GM19328 (cell line): ENCODE results near the gene CRIM1.

ENCODE experiments used
- ATAC-seq: cut with Tn5 transposase; IDR thresholded peaks from one replicate; pipeline ENCODE4 v1.9.1; 2021; ENCODE audit warnings: mild to moderate bottlenecking, moderate library complexity; ENCODE audit not compliant: unreplicated experiment

CRIM1 gene

DNA sequence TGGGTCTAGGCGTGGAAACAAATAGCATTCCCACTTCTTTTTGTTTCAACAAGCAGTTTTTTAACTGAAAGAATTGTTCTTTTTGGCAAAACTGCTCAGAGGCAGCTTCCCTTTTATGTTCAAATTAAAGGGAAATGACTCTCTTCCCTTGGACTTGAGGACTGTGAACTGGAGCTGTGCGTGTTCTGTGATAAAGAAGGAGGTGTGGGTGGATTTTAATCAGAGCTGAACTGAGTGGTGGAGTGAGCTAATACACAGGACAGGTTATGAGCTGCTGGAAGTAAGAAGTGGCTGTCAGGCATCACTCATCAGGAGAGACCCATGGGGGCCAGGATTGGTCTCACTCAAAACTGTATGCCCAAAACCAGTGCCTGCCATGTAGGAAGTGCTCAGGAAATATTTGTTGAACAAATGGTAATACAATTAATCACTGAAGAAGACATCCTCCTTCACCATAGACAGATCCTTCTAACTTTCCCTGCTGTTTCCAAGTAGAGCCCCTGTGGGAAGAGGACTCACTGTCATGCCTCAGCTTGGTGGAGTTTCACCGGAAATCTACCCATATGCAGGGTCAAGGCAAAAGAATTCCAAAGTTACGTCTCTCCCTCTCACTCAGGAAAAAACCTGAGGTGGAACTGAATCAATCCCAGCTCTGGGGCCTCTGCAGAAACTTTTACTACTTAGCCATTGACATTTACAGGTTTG is 186.5 kb downstream of the CRIM1 start:
- ATAC-seq: no peak

DNA sequence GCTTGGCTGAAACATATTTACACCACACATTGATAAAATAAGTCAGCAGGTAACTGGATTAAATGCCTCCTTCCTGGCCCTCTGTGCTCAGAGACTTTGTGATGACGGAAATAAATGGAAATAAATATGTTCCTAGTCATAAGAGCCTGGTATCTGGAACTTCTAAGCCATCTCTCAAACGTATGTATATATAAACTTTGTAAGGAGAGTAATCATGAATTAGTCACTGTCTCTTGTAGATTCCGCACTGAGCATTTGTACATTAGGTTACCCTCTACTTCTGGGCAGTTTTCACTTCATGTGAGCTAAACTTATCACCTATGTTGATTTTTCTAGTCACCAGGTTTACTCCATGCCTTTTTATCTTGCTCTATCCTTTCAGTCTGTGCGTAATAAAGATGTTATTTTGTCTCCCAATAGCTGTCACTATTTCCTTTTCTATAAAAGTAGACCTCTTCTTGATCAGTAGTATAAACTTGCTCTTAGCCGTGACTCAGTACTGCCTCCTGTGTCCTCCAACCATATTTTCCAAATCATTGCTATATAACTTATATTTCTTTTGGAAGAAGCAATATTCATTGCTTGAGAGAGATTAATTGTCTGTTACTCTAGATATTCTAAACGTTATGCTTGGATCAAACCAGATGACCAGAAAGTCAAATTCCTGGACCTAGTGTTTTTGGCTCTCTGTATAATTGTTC is 189.2 kb downstream of the CRIM1 start:
- no peak for ATAC-seq

DNA sequence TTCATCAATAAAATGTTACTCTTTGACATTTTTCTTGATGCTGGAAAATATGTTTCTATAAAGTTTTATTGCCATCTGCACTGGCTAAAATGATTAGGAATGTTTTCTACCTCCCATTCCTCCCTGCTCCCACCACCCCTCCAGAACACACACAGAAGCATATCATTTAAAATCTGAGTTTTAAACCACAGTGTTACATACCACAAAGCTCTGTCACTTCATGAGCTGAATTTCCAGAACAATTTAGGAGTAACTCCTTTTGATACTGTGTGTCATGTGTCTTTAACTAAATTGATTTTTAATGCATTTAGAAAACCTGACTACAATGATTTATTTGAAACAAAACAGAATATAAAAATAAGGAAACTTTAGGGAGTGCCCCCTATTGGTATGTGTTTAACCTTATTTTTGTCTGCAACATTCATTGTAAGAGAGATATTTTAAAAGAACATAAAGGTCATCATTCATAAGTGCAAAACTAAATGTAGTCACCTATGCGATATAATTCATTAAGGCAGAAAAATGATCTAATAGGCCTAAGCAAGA is 190.4 kb downstream of the CRIM1 start:
- ATAC-seq: no peak

DNA sequence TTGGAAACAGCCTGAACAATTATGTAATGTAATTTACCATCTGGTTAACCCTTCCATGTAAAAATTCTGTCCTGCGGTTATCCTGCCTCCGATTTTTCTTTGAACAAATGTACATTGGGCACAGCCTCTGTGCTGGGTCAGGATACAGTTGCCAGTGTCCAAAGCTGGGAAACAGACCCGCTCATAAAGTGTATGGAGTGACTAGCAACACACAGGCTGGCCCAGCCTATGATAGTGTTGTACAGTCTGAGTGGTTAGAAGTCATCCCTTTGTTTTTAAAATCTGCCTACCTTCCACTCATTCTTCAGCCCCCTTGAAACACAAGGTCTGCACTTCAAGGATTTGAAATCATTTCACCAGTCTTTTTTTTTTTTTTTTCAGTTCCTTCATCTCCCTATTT is 192.3 kb downstream of the CRIM1 start:
- no peak for ATAC-seq

DNA sequence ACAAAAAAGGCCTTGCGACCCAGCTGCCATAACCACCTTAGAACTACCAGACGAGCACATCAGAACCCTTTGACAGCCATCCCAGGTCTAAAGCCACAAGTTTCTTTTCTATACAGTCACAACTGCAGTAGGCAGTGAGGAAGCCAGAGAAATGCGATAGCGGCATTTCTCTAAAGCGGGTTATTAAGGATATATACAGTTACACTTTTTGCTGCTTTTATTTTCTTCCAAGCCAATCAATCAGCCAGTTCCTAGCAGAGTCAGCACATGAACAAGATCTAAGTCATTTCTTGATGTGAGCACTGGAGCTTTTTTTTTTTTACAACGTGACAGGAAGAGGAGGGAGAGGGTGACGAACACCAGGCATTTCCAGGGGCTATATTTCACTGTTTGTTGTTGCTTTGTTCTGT is 193.6 kb downstream of the CRIM1 start:
- ATAC-seq: no peak

DNA sequence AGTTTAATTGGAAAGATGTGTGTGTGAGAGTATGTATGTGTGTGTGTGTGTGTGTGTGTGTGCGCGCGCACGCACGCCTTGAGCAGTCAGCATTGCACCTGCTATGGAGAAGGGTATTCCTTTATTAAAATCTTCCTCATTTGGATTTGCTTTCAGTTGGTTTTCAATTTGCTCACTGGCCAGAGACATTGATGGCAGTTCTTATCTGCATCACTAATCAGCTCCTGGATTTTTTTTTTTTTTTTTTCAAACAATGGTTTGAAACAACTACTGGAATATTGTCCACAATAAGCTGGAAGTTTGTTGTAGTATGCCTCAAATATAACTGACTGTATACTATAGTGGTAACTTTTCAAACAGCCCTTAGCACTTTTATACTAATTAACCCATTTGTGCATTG is 194.4 kb downstream of the CRIM1 start:
- no peak for ATAC-seq

DNA sequence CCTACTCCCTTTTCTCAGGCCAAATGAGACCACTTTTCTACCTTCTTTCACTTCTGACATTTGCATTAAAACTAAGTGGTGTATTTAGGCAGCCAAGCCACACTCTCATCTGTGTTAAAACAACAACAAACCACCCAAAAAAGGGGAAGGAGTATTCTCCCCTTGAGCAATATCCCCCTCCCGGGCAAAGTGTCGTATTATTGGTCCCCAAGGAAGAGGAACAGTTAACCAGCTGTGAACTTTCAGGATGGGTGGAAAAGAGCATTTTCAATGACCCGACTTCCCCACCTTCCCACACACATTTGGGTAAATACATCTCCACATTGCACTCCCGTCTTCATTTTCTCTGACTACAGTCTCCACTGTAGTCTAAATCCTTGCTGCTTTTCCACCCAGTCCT is 198.1 kb downstream of the CRIM1 start:
- no peak for ATAC-seq

DNA sequence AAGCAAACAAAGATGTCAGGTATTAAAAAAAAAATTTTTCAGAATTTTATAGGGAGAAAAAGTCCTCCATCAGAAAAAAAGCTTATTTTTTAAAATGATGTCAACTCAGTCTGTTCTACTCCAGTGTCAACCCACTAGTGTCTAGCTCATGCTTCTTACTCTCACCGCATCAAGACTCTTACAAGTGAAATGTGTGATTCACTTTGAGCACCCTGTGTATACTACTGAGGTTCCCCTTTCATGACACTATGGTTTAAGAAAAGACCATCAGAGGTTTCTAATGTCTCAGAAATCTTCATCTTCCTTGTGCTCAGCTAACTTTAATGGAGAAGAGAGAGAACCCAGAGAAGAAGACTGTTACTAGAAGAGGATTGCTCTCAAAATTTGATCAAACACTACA is 199.0 kb downstream of the CRIM1 start:
- ATAC-seq: no peak

DNA sequence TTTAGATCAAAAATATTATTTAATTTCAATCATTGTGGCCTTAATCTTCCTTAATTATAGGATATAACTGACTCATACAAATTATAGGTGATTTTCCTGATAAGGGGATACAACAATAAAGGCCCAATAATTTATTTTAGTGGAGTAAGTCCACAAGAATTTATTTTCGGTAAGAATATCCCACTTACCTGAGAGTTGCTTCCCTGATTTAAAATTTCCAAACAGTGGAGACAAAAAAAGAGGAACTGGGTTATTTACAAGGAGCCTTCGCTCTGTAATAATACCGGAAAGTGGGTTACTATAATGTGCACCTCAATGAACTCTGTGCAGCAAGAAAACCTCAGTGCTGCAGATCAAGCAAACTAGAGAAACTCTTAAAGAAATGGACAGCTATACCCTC is 200.2 kb downstream of the CRIM1 start:
- ATAC-seq: no peak

DNA sequence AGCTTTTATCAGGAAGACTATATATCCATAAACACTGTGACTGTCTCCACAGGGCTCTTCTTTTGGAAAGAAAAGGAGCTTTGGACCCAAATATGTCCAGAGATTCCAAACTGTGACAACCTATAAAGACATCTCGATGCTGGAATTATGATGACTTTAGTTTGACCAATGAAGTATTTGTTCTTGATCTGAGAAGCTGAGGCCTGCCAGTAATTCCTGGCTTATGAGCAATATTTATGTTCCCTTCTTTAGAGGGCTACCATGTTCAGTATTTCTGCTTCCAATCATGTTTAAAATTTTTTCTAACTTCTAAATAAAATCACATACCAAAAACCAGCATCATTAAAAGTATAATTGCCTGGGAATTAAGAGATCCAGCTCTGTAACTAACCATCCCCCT is 201.3 kb downstream of the CRIM1 start:
- no peak for ATAC-seq

DNA sequence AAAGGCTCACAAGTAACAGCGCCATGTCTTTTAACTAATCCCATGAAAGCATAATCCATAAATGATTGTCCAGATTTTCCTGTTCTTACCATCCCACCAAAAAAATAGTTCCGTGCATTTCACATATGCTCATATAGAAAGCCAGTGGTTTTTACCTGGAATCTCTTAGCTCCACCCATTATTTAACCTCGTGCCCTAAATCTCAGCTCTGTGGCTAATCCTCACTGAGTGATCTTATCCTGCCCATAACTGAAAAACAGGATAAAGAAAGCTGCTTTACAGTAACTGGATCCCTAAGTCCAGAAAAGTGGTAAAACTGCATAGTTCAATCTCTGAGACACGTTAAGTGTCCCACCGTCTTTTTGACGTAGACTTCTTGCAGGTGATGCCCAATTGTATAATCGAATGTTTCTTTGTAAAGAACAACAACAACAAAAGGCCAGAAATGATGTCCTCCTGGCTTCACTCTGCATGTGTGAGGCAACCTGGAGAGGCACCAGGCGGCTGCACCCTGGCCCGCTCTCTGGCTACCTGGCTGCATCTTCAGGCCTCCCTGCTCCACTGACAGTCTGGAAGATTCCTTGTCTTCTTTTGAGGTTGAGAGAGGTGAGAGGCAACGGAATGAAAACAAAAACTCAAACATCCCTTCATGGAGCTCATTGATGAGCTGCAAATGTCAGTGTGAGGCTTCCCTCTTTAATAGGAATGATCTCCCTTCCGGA is 203.8 kb downstream of the CRIM1 start:
- ATAC-seq: no peak

DNA sequence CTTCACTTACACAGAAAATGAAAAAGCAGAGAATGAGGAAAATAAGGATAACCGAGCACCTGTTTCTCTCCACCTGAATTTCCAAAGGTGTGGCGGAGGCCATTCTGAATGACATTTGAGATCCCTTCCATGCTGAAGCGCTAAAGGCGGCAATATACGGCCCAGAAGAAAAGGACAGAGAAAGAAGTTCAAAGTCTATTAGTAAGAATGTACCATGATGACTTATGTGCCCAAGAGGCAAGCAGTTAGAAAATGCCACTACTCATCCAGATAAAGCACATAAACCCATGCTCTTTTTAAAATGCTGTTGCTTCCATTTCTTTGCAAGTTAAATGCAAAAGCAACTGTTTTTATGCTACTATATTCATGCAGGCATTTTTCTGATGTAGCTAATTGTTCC is 205.1 kb downstream of the CRIM1 start:
- ATAC-seq: no peak

DNA sequence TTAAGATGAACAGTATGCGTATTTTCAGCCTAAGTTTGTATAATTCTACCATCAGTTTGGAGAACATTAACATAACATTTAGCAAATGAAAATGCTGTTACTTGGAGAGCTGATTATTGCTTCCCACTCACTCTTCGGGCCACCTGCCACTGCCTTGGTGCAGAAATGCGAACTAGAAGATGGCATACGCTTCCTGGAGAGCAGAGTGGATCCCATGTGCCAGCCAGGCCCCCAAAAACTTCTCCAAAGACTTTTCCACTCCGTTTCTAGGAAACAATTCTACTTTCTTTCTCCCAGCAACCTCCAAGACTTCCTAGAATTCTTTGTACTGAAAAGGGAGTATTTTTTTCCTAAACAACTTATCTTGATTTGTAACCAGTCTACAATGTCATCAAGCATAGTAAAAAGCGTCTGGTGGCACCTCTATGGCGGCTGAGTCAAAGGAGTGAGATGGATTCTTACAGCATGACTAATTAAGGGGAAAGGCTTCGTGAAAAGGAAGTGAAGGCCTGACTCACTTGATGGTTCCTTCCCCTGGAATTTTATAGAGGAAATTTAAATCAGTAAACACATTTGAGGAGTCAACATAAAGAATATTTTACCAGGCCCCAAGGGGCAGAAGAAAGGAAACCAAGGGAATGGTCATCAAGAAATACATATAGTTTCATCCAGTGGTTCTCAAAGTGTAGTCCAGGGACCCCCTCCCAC is 205.8 kb downstream of the CRIM1 start:
- ATAC-seq: no peak

DNA sequence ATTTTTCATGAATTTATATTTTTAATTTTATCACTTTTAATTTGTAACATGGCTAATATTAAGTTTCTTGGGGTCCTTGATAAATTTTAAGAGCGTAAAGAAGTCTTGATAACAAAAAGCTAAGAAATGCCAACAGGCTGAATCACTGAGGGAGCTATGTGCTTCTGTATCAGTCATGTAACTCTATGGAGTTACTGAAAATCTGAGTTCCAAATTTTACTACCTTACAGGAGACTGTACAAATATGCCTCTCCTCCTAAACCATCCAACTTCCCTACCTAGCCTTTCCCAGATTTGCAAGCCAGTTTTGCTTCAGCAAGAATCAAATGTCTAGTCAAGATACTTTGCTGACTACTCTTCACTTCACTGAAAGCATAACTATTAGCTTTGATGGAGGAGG is 206.7 kb downstream of the CRIM1 start:
- ATAC-seq: no peak

DNA sequence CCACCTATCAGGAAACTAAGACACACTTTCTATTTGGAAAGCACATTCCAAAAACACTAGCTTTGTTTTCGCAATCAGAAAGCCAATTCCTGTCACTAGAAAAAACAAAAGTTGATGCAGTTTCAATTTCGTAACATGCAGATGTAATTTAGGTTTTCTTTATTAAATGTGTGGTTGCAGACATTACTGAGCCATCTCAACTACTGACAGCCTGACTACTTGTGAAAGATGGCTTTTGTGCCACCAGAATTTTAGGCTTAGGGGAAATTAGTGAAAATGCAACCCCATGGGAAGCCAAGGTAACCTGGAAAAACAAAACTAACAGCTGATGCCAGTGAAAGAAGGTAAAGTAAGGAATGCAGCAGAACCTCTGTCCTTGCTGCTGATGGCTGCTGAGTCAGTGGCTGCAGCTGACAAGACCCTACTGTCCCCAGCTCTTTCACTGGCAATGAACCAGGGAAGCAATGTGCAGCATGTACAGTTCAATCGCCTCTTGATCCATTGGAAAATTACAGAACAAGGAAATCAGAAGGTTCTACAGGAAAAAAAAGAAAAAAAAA is 207.5 kb downstream of the CRIM1 start:
- no peak for ATAC-seq

DNA sequence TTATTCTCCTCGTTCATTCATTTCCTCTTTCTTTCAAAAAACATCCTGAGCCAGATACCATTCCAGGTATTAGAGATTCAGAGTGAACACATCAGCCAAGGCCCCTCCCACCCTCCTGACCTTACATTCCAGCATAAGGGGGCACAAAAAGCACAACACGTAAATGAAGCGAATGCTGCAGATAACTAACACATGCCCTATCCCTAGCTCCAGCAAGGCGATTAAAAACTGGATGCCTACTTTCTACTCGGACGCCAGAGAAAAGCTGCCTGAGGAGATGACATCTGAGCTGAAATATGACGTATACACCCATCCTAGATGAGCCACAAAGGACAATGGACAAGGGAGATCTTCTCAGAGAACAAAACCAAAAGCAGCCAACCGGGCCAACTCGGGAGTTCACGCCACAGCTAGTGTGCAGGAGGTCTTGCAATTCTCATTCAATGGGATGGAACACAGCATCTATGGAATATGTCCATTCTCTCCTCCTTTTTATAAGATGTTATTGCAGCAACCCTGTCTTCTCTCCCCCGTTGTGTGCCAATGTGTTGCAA is 208.9 kb downstream of the CRIM1 start:
- ATAC-seq: no peak

DNA sequence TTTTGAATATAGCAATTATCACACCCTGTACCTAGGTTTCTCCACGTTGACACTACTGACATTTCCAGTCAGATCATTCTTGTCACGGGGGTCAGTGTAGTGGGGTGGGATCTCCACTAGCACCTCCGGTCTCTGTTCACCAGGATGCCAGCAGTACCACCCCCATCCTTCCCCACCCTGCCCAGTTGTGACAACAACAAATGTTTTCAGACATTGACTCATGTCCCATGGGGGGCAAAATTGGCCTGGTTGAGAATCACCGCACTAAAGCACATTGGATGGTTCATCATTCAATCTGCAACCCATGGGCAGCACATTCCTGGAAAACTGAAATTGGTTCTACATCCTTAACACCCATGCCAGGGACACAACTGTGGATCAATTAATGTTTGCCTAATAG is 210.1 kb downstream of the CRIM1 start:
- ATAC-seq: no peak

DNA sequence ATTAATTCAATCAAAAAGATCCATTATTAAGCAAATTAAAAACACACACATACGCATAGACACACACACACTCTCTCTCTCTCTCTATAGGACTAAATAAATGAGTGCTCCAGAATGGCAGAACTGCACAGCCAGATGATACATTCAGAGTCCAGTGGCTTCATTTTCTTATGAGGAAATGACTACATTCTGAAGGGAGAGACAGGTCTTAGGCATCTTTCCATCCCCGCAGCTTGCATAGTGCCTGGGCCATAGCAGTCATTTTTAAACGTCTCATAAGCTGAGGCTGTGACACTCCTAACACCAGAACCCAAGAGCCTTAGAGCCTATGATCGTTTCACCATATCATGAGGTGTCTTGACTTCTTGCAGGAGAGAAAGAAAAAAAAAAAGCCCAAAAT is 211.3 kb downstream of the CRIM1 start:
- ATAC-seq: no peak

DNA sequence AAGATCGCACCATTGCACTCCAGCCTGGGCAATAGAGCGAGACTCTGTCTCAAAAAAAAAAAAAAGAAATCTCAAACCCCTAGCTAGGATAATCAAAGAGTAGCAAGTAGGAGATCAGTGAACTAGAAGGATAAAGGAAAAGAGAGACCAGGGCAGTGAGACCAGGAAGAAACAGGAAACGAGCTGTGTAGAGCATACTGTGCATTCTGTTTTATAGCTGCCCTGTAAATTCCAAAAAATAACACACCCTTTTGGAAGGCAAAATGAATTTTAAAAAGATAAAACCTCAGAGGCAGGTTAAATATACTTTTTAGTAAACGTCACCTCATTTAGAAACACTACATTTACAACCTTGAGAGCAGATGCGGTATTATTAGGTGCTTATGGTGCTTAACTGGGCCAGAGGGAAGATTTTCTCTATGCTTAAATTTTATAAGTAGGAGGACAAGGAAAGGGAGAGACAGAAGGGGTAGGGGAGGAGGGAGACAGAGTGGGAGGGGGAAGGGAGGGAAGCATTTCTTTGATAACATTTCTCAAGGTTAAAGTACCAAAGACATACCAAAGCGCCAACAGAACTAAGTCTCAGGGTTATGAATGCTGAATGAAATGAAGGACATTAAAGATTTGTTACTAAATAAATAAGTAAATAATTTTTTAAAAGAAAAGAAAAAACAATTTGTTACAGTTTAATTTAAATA is 212.3 kb downstream of the CRIM1 start:
- ATAC-seq: no peak
